Measurements from ENCODE around the gene MAGEB3.

MAGEB3 gene

DNA sequence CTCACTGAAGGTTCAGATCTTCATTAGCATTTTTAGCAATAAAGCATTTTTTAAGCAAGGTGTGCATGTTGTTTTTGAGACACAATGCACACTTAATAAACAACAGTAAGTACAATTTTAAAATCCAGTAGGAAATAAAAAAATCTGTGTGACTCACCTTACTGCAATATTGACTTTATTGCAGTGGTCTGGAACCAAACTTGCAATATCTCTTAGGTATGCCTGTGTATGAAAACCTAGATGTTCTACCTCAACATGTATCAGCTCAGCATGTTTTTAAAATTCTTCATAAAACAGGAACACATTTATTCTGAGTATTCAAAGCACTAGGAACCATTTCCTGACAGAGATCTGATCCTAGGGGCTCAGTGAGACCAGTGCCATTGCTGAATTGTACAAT lies 52.1 kb downstream of the MAGEB3 start:
- no peak for DNase-seq

DNA sequence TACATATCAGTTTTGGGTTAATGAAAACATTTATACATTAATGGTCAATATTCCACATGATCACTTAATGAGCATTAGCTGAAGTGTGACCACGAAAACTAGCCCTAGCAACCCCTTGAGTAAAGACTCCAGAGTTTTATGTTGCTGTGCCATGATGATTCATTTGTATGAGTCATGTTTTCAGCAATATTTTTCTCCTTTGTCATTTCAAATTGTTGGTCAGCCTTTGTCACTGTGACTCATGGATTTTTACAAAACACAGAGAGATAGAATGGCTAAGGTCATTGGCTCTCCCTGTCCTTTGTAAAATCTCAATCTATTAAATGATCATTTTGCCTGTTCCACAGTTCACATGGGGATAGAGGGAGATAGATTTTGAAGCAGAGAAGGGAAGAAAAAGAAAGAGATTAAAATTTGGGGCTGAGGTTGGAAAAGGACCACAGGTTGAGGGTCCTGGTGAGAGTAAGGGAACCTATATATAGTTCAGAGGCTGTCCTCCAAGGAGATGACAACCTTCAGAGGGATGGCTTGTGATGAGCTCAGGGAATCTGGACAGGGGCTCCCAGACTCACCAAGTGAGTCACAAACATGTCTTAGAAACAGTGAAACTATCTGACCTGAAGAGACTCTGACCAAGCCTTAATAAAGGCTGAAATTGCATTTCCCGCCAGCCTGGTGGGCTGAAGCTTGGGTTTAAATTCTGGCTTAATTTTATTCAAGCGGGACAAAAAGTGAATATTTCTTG lies 53.2 kb downstream of the MAGEB3 start:
- no peak for DNase-seq

Data from central memory CD4-positive, alpha-beta T cell (primary cell).